Measurements from ENCODE around the gene DELE1. TPM values are rescaled to one million over a fixed set of nuclear protein-coding genes. Genes with fewer than 3 reads are reported as not detected.
"Not testable (repeated sequence)": the region's sequence is repeated elsewhere in the genome, so short reads cannot be mapped to it uniquely, and the experiment has no call there.

DELE1 gene
- total RNA-seq, 1 donor from 2014 or later, result 30.6 TPM

DNA sequence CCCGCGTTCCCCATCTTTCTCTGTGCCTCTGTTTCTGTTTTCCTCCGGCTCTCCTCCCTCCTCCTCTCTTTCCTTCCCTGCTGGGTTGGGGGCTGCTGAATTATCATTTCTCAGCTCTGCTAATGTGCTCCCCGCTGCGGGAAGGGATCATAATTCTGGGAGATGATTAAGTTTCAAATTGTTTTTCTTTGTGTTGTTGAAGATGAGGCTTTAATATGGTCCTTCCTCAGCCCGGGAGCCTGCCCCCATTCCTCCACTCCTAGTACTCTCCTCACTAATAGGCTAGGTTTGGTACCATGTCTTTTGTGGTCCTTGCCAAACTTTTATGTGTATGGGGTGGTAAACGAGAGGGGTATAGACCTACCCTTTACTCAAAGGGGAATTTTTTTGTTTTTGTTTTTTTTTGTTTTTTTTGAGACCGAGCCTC is 39.8 kb upstream of the DELE1 start:
- FAIRE-seq (no peak), DNase-seq (ENCODE audit: low spot score in 2 of 2) (no peak)

DNA sequence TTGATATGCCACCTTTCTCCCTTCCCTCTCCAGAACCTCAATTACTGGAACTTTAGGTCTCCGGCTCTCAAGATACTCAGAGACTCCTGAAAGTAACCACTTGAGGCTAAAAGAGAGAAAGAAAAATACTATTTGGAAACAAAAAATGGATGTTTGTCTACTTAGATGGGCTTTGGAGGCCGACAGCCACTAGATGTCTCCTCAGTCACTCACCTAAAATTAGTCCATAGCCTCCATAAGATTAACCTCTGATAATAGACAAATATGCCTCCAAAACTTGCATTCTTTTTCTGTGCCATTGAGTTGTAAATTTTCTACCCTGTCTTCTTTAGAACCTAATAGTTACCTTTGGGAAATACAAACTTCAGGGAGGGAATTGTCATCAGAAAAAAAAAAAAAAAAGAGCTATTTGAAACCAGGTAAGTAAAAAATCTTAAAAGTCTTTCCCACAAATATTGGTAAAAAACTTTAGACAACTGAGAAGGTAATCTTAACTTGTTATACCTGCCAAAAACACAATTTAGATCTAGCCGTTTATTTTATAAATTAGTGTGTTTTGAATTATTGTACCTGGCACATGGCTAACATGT is 34.3 kb upstream of the DELE1 start:
- DNase-seq (ENCODE audit: low spot score in 2 of 2) (no peak), FAIRE-seq (no peak)

DNA sequence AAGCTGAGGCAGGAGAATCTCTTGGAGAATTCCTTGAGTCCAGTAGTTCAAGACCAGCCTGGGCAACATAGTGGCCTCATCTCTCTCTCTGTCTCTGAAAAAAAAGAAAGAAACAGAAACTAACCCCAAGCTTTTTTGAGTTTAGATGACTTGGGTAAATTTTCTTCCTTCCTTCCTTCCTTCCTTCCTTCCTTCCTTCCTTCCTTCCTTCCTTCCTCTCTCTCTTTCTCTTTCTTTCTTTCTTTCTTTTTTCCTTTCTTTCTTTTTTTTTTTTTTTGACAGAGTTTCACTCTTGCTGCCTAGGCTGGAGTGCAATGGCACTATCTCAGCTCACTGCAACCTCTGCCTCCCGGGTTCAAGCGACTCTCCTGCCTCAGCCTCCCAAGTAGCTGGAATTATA is 33.2 kb upstream of the DELE1 start:
- FAIRE-seq; DNase-seq (ENCODE audit: low spot score in 2 of 2): not testable (repeated sequence)

DNA sequence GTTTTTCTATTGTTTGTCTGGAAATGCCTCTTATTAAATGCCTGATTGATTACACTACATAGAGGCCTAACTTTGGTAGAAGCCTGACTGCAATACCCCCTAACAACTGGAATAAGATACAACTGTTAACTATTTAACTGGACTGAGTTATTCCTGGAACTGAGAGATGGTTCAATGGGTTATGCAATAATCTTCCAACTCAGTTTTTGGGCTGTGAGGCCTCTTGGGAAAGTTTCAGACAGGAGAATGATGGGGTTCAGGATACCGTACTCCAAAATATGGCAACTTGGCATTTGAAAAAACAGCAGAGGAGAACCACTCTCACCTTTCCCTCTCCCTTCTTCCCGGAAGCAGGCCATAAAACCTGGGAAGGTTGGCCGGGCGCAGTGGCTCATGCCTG is 26.2 kb upstream of the DELE1 start:
- FAIRE-seq, result no peak
- no peak for DNase-seq (ENCODE audit: low spot score in 2 of 2)

DNA sequence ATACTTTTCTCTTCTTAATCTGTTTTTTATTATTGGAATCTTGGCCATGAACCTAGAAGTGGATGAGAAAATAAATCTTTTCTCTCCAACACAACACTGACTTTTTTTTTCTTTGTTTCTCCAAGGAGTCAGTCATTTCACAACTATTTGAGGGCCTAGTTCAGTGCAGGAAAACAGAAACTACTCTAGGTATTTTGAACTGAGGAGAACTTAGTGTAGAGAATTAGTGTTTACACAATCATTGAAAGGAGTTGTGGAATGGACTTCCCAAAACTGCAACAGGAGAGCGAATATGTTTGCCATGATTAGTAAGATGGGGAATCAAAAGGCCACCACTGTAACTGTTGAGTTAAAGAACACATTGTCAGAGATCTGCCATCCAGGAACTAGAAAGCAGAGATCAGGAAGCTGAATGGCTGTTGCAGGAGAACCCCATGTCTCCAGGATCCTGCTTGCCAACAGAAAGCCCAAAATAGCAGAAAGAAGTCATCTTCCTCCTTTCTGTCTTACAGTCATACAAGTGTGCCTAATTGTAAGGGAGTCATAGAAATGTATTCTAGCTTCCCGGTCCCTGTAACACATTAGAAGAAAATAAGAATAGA is 25.1 kb upstream of the DELE1 start:
- no peak for FAIRE-seq
- DNase-seq (ENCODE audit: low spot score in 2 of 2), result no peak

DNA sequence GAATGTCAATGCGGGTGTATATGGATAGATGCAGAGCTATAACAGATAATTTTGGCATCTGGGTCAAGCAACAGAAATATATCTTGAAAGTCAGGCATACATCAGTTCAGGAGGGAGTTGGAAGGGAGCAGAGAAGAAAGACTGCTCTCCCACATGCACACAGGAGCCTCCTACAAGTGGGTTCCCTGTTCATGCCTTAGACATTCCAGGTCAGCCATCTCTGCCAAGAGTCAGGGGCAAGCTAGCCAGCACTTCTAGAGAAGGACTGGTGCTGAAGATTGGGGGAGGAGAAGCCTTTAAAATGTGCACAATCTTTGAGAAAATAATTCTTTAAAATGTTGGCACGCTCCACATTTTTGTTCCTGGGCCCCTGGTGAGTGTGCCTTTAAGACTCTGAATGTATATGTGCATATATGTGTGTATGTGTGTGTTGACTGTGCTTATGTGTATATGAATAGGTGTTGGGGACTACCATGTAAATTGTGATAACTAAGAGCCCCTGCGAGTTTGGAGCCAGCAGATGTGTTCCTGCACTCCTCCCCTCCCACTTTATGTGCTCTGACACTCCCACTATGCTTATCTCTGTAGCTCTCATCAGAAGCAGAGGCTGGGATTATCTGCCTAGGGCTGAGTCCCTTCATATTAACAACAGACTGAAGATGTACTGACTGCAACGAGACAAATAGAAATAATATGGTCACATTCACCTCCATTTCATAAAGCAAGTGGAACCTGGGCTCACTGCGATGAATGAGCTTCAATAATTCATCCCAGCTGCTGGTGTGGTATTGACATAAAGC is 21.5 kb upstream of the DELE1 start:
- no peak for DNase-seq (ENCODE audit: low spot score in 2 of 2)
- FAIRE-seq, result no peak

DNA sequence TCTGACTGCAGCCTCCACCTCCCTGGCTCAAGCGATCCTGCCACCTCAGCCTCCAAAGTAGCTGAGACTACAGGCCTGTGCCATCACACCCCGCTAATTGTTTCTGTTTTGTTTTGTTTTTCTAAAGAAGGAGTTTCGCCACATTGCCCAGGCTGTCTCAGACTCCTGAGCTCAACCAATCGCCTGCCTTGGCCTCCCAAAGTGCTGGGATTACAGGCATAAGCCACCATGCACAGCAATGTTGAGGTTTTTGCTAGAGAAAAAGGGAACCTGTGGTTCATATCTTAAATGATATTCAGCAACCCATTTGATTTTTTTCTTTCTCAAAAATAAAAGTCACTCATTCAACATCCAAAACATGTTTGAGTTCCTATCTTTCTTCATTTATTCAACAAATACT is 20.4 kb upstream of the DELE1 start:
- FAIRE-seq, result no peak
- DNase-seq (ENCODE audit: low spot score in 2 of 2), result no peak

DNA sequence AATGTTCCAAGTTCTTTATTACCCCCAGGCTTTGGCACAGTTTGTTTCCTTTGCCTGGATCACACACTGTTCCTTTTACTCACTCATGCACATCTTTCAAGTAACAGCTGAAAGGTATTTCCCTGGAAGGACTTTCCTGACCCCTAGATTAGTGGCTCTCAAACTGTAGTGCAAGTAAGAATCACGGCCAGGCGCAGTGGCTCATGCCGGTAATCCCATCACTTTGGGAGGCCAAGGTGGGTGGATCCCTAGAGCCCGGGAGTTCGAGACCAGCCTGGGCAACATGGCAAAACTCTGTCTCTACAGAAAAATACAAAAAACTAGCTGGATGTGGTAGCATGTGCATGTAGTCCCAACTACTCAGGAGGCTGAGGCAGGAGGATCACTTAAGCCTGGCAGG is 19.1 kb upstream of the DELE1 start:
- no peak for DNase-seq (ENCODE audit: low spot score in 2 of 2)

DNA sequence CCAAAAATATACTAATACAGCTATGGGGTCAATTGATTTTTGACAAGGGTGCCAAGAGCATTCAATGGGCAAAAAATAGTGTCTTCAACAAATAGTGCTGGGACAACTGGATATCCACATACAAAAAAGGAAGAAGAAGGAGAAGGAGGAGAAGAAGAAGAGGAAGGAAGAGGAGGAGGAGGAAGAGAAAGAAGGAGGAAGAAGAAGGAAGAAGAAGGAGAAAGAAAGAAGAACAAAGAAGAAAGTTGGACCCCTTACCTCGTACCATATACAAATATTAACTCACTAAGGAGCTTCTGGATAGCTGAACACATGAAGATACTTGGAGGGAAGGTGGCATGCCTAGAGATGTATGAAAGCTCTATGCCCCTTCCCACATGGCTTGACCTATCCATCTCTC is 17.2 kb upstream of the DELE1 start:
- FAIRE-seq, result no peak
- DNase-seq (ENCODE audit: low spot score in 2 of 2), result no peak

More for the DNA sequence above, 19.1 kb upstream of the DELE1 start:
- FAIRE-seq, result no peak

DNA sequence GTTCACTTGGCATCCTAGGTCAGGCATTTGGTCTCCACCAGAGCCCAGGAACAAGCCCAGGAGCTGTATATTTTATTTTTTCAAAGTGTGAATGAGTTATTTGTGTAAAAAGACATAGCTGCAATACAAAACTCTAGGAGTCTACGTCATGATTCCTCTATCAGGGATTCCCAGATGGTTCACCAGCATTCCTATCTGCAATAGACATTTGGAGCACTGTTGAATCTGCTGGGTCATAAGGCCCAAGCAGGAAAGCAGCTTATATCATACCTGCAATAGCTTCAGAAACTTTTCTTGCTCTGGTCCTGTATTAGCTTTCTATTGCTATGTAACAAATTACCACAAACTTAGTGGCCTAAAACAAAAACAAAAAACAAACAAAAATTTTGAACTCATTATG is 16.7 kb upstream of the DELE1 start:
- FAIRE-seq (no peak), DNase-seq (ENCODE audit: low spot score in 2 of 2) (no peak)

DNA sequence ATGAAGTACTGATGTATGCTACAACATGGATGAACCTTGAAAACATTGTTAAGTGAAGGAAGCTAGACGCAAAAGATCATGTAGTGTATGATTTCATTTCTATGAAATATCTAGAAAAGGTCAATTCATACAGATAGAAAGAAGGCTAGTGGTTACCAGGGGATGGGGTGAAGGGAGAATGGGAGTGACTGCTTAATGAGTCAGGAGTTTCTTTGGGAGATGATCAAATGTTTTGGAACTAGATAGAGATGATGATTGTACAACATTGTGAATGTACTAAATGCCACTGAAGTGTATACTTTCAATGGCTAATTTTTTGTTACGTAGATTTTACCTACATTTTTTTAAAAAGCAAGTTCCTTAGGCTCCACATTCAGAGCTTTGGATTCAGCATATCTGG is 14.9 kb upstream of the DELE1 start:
- no peak for DNase-seq (ENCODE audit: low spot score in 2 of 2)
- no peak for FAIRE-seq

DNA sequence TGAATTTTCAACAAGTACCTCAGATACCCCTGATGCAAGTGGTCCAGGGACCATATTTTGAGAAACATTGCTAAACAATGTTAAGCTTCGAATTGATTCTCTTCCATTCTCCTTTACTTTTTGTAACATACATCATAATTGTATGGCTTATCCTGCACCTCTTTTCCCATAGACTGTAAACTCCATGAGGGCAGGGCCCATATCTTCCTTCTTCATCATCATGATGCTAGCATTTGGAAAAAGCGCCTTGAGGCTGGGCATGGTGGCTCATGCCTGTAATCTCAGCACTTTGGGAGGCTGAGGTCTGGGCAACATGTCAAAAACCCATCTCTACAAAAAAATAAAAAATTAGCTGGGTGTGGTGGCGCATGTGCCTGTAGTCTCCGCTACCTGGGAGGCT is 14.5 kb upstream of the DELE1 start:
- no peak for DNase-seq (ENCODE audit: low spot score in 2 of 2)
- FAIRE-seq, result no peak

DNA sequence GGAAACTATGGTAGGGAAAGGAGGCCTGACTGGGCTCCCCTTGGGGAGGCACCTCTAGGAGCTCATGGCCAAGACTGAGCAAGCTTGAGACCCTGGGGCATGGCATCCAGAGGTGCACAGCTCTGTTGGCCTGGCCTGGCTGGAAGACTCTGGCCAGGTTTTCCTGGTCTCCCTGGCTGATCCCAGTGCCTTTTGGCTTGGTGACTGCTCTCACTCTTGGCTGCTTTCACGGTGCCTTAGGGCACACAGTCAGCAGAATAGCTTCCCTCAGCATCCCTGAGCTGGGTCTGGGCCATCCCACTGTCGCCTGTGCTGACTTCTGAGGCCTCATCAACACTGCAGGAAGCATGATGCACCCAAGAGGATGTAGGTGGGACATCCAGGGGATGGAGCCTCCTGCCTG is 13.4 kb upstream of the DELE1 start:
- no peak for FAIRE-seq
- no peak for DNase-seq (ENCODE audit: low spot score in 2 of 2)

DNA sequence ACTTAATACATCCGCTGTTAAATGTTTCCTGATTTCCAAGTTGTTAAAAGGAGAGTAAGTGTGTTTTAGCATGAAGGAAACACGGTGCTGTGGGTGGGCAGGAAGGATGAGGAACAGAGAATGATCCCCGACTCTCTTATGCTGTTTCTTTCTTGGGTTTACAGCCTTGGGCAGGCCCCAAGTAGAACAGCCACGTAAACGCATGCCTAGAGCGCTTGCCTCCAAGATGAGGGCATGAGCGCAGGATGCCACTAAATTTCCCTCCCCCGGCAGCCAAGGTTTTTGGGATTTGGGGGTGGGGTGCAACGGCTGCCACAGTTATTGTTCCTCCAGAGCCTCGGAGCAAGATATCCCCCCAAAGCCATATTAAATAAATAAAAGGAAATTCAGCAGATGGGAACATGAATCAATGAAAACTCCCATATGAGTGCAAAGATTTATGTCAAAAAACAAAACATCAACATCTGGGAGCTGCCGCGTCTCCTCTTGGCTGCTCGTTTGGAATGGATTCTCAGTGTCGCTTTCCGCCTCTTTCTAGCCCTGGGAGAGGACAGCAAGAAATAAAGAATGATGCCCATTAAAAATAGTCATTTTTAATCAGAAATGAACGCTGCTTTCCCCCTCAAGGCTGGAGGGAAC is 10.0 kb upstream of the DELE1 start:
- DNase-seq (ENCODE audit: low spot score in 2 of 2), result peak in 1 of 2 donors; percentile 23
- FAIRE-seq, result no peak

DNA sequence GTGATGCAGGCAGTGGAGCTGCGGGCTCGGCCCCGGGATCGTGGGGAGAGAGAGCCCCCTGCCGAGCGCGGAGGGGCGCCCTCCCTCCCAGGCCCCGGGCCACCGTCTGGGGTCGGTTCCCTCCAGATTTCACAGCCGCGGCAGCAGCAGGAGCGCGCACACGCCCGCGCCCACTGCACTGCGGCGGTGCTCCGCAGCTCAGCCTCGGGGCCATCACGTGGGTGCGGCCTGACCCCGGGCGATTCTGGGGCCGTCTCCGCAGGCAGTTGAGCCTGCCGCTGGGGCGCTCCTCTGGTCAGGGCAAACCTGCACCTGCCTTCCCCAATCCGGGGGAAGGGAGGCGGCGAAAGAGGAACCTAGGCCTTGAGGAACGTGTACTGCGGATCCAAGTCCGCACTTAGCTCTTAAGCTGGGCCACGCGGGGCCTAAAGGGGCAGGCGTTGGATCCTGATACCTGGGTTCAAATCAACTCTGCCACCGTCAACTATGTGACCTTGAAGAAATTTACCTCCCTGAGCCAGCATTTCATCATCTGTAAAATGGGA is 9.4 kb upstream of the DELE1 start:
- no peak for FAIRE-seq
- peak; percentile 69 to 73 for DNase-seq (ENCODE audit: low spot score in 2 of 2)

DNA sequence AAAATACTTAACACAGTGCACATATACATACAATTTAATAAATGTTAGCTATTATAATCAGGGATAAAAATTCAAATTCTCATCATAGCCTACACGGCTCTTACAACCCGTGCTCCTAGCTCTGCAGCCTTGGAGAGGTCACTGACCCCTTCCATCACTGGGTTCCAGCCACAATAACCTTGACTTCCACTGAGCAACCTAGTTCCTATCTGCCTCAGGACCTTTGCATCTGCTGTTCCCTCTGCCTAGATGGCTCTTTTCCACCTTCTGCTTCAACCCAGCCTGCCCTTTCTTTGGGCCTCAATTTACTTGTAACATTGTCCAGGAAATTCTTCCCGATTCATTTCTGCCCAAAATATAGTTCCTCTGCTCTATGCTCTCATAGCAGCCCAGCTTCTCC is 8.9 kb upstream of the DELE1 start:
- DNase-seq (ENCODE audit: low spot score in 2 of 2) (no peak), FAIRE-seq (no peak)

DNA sequence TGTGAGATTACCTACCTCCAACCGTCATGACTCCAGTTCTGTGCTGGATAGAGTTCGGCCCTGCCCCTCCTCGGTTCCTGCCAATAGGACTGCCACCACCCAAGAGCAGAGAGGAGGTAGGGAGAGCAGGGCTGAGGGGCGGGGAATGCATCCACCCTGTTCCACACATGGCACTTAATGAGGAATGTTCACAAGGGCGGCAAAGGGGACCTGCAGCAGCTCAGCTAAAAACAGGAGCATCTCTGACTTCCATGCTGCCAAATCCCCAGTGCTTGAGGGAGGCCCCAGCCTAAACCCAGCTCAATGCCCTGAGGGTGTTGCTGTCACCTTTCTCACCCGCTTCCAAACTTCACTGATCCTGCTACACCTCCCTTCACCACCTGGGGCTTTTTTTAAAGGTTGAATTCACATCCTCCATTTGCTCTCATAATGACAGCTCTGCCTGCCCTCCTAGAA is 7.8 kb upstream of the DELE1 start:
- DNase-seq (ENCODE audit: low spot score in 2 of 2) (no peak), FAIRE-seq (no peak)

DNA sequence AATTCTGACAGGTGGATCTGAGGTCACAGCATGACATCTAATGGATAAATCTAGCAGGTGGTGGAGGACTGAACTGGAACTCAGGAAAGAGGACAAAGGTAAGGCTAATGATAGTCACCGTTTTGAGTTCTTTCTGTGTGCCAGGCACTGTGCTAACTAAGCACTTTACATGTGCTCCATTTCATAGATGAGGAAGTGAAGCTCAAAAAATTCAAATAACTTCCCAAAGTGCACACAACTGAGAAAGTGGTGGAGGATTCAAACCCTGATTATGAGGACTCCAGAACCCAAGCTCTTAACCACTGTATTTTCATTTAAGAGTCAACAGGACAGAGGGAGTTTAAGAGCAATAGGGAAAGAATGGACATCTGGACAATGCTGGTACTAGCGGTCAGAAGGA is 7.1 kb upstream of the DELE1 start:
- FAIRE-seq (no peak), DNase-seq (ENCODE audit: low spot score in 2 of 2) (no peak)

DNA sequence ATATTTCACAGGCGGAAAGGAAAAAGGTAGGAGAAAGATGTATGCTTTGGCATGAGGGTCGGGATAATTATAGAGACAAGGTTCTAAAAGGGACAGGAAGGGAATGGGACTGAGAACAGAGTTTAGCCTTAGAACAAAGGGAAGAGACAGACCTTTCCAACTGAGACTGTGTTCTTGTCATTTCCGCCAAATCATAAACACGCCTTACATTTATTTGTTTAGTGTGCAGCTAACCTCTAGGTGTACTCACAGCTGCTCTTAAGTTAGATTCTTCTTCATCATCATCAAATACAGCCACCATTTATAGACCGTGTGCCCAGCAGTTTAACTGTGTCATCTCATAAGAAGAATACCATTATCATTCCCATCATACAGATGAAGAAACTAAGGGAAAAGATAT is 5.9 kb upstream of the DELE1 start:
- no peak for FAIRE-seq
- DNase-seq (ENCODE audit: low spot score in 2 of 2), result no peak

DNA sequence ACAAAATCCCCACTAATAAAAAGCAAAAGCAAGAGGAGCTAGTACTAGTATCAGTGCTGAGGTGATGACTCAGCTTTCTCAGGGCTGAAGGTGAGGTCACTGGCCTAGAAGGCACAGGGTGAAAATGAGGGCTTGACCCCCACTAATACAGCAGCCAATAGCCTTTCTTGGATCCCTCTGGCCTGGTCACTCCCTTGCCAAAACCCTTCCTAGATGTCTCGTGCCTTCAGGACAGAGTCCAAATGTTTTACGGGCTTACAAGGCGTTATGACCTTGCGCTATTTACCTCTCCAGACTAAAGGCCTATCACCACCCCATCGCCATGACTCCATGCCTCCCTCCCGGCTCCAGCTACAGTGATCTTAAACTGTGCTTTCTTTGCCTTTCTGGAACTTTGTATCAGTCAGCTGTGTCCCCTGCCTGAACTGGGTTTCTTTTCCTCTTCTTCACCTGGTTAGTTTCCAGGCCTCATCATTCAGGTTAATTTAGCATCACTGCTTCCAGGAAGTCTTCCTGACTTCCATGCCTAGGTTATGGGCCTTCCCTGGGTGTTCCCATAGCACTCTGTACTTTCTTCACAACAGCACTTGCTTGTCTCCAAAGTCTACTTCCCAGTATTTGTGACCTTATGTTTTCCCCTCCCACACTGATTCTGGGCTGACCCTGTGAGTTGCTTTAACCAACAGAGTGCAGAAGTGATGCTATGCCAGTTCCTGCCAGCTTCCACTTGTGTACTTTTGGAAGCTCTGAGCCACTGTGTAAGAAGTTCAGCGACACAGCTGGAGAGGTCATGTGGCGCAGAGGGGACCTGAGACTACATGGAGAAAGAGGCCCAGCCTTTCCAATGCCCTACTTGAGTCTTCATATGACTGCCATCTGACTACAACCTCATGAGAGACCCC is 4.2 kb upstream of the DELE1 start:
- FAIRE-seq (no peak), DNase-seq (ENCODE audit: low spot score in 2 of 2) (no peak)

Measured in frontal cortex (tissue), 4 donors.